ENCODE data around the gene CCDC57.
A peak's percentile ranks its signal among the peaks of the same experiment; 100 is the strongest.

CCDC57 gene

GRCh38 chr17:82155606-82156005 is 57.0 kb downstream of the CCDC57 start:
- TF ChIP-seq CTCF (IDR thresholded peaks at IDR 0.05; ENCODE audit: low read depth, low read length) = no peak
- no peak overlapping the region for H3K4me3 ChIP-seq (replicated peaks in 1 of 2; ENCODE audit: low read depth in 2 of 2, low read length in 2 of 2)
- DNase-seq (ENCODE audit: low read depth in 2 of 2) = no peak

- no peak for TF ChIP-seq CTCF (IDR thresholded peaks at IDR 0.05; ENCODE audit: low read depth, low read length)
- H3K4me3 ChIP-seq (replicated peaks in 1 of 2; ENCODE audit: low read depth in 2 of 2, low read length in 2 of 2) = no peak overlapping the region
- DNase-seq (ENCODE audit: low read depth in 2 of 2) = no peak
Observed at GRCh38 chr17:82154881-82155331, 57.7 kb downstream of the CCDC57 start.

- TF ChIP-seq CTCF (IDR thresholded peaks at IDR 0.05; ENCODE audit: low read depth, low read length) = peak; percentile 91
- peak; percentile 77 to 79 for DNase-seq (ENCODE audit: low read depth in 2 of 2)
- H3K4me3 ChIP-seq (replicated peaks in 1 of 2; ENCODE audit: low read depth in 2 of 2, low read length in 2 of 2) = no peak overlapping the region
Observed at GRCh38 chr17:82153745-82154375, 58.8 kb downstream of the CCDC57 start.

GRCh38 chr17:82153295-82153691 is 59.3 kb downstream of the CCDC57 start:
- DNase-seq (ENCODE audit: low read depth in 2 of 2) = no peak
- H3K4me3 ChIP-seq (replicated peaks in 1 of 2; ENCODE audit: low read depth in 2 of 2, low read length in 2 of 2) = no peak overlapping the region
- TF ChIP-seq CTCF (IDR thresholded peaks at IDR 0.05; ENCODE audit: low read depth, low read length) = no peak

- no peak for TF ChIP-seq CTCF (IDR thresholded peaks at IDR 0.05; ENCODE audit: low read depth, low read length)
- H3K4me3 ChIP-seq (replicated peaks in 1 of 2; ENCODE audit: low read depth in 2 of 2, low read length in 2 of 2) = no peak overlapping the region
Observed at GRCh38 chr17:82152556-82153294, 59.9 kb downstream of the CCDC57 start.

GRCh38 chr17:82152114-82152513 is 60.5 kb downstream of the CCDC57 start:
- no peak overlapping the region for H3K4me3 ChIP-seq (replicated peaks in 1 of 2; ENCODE audit: low read depth in 2 of 2, low read length in 2 of 2)
- TF ChIP-seq CTCF (IDR thresholded peaks at IDR 0.05; ENCODE audit: low read depth, low read length) = no peak
- no peak for DNase-seq (ENCODE audit: low read depth in 2 of 2)

More at GRCh38 chr17:82152556-82153294, 59.9 kb downstream of the CCDC57 start:
- DNase-seq (ENCODE audit: low read depth in 2 of 2) = no peak

Data from cardiac fibroblast (primary cell).